ENCODE data around the gene ST6GAL2. TPM values are rescaled to one million over a fixed set of nuclear protein-coding genes. Genes with fewer than 3 reads are reported as not detected.

Gene ST6GAL2, protein sequence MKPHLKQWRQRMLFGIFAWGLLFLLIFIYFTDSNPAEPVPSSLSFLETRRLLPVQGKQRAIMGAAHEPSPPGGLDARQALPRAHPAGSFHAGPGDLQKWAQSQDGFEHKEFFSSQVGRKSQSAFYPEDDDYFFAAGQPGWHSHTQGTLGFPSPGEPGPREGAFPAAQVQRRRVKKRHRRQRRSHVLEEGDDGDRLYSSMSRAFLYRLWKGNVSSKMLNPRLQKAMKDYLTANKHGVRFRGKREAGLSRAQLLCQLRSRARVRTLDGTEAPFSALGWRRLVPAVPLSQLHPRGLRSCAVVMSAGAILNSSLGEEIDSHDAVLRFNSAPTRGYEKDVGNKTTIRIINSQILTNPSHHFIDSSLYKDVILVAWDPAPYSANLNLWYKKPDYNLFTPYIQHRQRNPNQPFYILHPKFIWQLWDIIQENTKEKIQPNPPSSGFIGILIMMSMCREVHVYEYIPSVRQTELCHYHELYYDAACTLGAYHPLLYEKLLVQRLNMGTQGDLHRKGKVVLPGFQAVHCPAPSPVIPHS
- total RNA-seq: 0.18 and 0.58 TPM in 2 replicates

DNA sequence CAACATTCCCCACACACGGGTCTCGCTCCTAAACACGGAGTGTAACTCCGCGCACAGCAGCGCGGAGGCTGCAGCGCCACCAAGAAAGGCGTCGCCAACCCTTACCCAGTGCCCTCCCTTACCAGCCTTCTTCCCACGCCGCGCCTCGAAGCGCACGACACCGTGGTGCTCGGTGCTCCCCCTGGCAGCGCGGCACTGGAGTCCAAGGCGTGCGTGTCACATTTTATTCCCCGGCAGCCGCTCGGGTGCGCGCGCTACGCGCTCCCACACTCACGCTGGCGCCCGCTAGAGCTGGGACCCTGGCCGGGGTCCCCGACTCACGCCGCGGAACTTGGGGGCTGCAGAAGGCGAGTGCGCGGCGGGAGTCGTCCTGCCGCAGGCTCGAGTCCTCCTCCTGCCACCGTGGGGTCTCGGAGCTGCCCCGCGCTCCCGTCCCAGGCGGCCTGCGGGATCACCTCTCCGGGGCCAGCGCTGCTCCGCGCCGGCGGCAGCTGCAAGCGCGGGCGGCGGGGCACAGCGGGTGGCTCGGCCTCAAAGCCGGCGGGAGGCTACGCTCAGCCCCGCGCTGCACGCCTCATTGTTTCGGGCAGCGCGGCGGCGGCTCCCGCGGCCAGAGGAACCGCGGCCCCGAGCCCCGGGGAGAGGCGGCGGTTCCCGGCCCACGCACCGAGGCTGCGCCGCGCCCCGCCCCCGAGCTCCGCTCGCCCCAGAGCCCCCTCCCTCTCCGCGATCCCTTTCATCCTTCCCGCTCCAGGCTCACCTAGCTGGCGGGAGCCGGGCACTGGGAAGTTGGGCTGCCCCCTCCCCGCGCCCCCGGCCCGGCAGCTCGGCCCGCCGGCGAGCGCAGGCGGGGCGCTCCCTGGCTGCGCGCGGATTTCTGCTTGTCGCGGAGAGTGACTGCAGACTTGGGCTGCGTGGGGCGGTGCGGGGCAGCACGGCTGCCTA is at the start of gene ST6GAL2:
Gene ST6GAL2 (minus strand): TSS at position 197 of the 945 bp plus-strand sequence. CDS start 42,190 bp downstream, outside the sequence.

Data from myometrial cell (primary cell).